GM10847 (cell line): ENCODE data around the gene SEMA4D.

Experiments used
- POLR2A ChIP-seq: IDR thresholded peaks from 2 replicates; pipeline ENCODE4 v1.6.1; 2011; ENCODE audit not compliant: insufficient read length; ENCODE audit errors: extremely low read depth

The SEMA4D gene

GRCh38 chr9:89497978-89498851 lies at the start of gene SEMA4D:
TSS of gene SEMA4D (minus strand) at chr9:89498113. CDS start at chr9:89405456, 92,657 bp downstream.
- peak; percentile 19 for TF ChIP-seq POLR2A

- no peak for TF ChIP-seq POLR2A
Observed at GRCh38 chr9:89547000-89547399, 49.1 kb upstream of the SEMA4D start.

GRCh38 chr9:89544279-89544661 lies 46.4 kb upstream of the SEMA4D start:
- TF ChIP-seq POLR2A = no peak

- no peak for TF ChIP-seq POLR2A
Observed at GRCh38 chr9:89543621-89544278, 45.8 kb upstream of the SEMA4D start.

GRCh38 chr9:89543111-89543510 lies 45.2 kb upstream of the SEMA4D start:
- no peak for TF ChIP-seq POLR2A

GRCh38 chr9:89542401-89543021 lies 44.6 kb upstream of the SEMA4D start:
- no peak for TF ChIP-seq POLR2A

- no peak for TF ChIP-seq POLR2A
Observed at GRCh38 chr9:89541798-89542197, 43.9 kb upstream of the SEMA4D start.

- no peak for TF ChIP-seq POLR2A
Observed at GRCh38 chr9:89539374-89539773, 41.5 kb upstream of the SEMA4D start.

- TF ChIP-seq POLR2A = no peak
Observed at GRCh38 chr9:89538871-89539270, 41.0 kb upstream of the SEMA4D start.

GRCh38 chr9:89537166-89537565 lies 39.3 kb upstream of the SEMA4D start:
- TF ChIP-seq POLR2A = no peak

GRCh38 chr9:89536600-89536999 lies 38.7 kb upstream of the SEMA4D start:
- no peak for TF ChIP-seq POLR2A

GRCh38 chr9:89536145-89536574 lies 38.2 kb upstream of the SEMA4D start:
- no peak for TF ChIP-seq POLR2A

GRCh38 chr9:89535461-89535860 lies 37.5 kb upstream of the SEMA4D start:
- TF ChIP-seq POLR2A = no peak

GRCh38 chr9:89534515-89535287 lies 36.8 kb upstream of the SEMA4D start:
- TF ChIP-seq POLR2A = no peak

GRCh38 chr9:89533411-89534095 lies 35.6 kb upstream of the SEMA4D start:
- no peak for TF ChIP-seq POLR2A

GRCh38 chr9:89532944-89533343 lies 35.0 kb upstream of the SEMA4D start:
- TF ChIP-seq POLR2A = no peak
